ENCODE measurements around the gene CASK.

- TF ChIP-seq CTCF (conservative IDR thresholded peaks at IDR 0.05; ENCODE audit: low read depth, low read length) (no peak), EZH2 (IDR thresholded peaks at IDR 0.05; ENCODE audit: borderline replicate concordance, low read depth, low read length, poor library complexity, severe bottlenecking) (no peak)
Observed at GRCh38 chrX:41596596-41596995, 326.8 kb downstream of the CASK start.

All from A673 (cell line).